Measurements from ENCODE around the gene CAMK2A.

CAMK2A gene

DNA sequence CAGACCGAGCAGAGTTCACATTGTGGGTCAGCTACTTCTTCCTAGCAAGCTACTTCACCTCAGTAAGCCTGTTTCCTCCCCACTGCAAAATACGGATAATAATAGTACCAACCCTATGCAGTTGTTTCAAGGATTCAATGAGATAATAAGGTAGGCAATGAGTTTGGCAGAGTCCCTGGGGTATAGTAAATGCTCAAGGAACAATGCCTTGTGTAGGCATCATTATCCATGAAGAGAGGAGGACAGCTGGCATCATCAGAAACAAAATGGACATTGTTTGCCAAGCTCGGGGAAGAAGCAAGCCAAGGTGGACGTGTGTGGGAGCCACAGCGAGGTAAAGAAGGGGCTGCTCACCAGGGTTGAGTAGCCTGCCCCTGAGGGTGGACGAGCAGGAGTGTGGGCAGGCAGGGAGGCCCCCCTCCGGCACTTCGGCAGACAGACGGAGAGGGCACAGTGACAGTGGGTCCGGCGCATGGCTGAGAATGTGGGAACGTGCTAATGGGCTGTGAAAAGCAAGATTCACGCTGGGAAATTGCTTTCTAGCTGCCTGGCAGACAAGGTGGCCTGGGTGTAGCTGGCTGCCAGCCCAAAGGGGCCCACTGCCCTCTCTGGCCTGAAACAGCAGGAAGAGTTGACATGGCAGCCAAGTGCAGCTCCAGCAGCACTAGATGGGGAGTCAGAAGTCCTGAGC is 10.1 kb downstream of the CAMK2A start:
- TF ChIP-seq, protein P1, sequence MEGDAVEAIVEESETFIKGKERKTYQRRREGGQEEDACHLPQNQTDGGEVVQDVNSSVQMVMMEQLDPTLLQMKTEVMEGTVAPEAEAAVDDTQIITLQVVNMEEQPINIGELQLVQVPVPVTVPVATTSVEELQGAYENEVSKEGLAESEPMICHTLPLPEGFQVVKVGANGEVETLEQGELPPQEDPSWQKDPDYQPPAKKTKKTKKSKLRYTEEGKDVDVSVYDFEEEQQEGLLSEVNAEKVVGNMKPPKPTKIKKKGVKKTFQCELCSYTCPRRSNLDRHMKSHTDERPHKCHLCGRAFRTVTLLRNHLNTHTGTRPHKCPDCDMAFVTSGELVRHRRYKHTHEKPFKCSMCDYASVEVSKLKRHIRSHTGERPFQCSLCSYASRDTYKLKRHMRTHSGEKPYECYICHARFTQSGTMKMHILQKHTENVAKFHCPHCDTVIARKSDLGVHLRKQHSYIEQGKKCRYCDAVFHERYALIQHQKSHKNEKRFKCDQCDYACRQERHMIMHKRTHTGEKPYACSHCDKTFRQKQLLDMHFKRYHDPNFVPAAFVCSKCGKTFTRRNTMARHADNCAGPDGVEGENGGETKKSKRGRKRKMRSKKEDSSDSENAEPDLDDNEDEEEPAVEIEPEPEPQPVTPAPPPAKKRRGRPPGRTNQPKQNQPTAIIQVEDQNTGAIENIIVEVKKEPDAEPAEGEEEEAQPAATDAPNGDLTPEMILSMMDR (IDR thresholded peaks at IDR 0.05; ENCODE audit: unreplicated experiment in 3 of 3) = no peak
- Mint-ChIP-seq H3K27me3 (ENCODE audit: low read depth) (peaks cover 12% of the 10 kb centered on the region), H3K27ac (peak overlapping the region; percentile 80 to 95 (median 91)), H3K4me3 (no peak overlapping the region), H3K9me3 (no peaks in the 10 kb centered on the region), H3K36me3 (ENCODE audit: low read depth) (no peaks in the 10 kb centered on the region), H3K4me1 (peaks cover 63% of the 10 kb centered on the region)

DNA sequence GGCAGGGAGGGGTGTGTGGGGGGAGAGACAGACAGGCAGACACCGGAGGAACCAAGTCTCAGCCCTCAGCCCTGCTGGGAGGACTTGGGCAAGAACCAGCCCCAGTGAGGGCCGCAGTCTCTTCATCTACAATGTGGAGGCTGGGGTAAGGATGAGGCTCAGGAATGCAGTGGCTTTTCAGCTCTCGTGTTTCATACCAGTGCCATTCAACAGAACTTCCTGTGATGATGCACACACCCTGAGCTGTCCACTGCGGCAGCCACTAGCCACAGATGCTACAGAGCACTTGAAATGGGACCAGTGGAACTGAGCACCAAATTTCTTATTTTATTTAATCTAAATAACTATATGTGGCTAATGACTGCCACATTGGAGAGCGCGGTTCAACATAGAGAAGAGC is 10.7 kb downstream of the CAMK2A start:
- Mint-ChIP-seq H3K27ac (peak overlapping the region in 2 of 3 experiments; percentile 91 to 95), H3K4me3 (no peak overlapping the region), H3K36me3 (ENCODE audit: low read depth) (no peaks in the 10 kb centered on the region), H3K9me3 (no peaks in the 10 kb centered on the region), H3K4me1 (peaks cover 60% of the 10 kb centered on the region), H3K27me3 (ENCODE audit: low read depth) (peaks cover 10% of the 10 kb centered on the region)
- TF ChIP-seq, protein P1 (IDR thresholded peaks at IDR 0.05; ENCODE audit: unreplicated experiment in 3 of 3) = no peak

DNA sequence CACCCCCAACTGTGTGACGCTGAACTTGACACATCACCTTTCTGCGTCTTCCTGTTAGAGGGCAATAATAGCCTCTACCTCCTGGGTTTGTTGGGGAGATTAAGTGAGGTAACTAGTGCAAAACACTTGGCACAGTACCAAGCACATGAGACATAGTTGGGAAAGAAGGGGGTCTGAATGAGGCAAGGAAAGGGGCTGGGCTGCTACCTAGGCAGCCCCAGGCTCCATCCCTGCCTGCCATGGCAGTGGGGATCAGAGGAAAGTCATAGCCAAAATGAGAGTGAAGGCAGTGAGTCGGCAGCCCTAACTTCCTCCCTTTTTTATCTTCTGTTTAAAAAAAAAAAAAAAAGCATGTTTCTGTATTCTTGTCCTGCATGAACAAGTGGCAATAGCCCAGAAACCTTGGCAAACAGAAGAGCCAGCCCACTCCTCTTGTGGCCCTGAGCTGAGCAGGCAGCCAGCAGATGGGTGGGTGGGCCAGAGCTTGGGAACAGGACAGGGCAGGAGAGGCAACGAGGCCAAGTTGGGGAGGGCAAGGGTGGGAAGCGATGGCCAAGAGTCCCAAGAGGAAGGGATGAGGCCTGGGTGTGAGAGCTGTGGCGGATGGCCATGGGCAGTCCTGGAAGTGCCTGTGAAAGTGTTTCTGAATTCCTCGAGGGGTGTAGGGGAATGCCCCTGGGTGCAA is 11.4 kb downstream of the CAMK2A start:
- H3K9me3 Mint-ChIP-seq = no peaks in the 10 kb centered on the region
- H3K27ac Mint-ChIP-seq = peak overlapping the region in 2 of 3 experiments; percentile 91 to 95
- peaks cover 8% of the 10 kb centered on the region for H3K27me3 Mint-ChIP-seq (ENCODE audit: low read depth)
- TF ChIP-seq, protein P1 (IDR thresholded peaks at IDR 0.05; ENCODE audit: unreplicated experiment in 3 of 3) = no peak
- H3K4me1 Mint-ChIP-seq = peaks cover 57% of the 10 kb centered on the region
- no peaks in the 10 kb centered on the region for H3K36me3 Mint-ChIP-seq (ENCODE audit: low read depth)
- H3K4me3 Mint-ChIP-seq = no peak overlapping the region

DNA sequence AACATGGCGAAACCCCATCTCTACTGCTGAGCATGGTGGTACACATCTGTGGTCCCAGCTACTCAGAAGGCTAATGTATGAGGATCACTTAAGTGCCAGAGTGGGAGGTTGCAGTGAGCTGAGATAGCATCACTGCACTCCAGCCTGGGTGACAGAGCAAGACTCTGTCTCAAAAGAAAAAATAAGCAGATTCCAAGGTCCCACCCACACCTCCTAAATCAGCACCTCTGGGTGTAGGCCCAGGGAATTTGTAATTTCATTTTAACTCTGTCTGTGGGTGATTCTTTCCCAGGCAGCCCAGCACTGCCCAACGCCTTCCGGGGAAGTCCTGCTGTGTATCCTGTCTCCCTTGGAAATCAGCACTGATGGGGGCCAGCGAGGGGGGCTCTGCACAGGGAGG is 12.5 kb downstream of the CAMK2A start:
- Mint-ChIP-seq H3K27ac (peak overlapping the region in 1 of 3 experiments; percentile 54), H3K9me3 (no peaks in the 10 kb centered on the region), H3K27me3 (ENCODE audit: low read depth) (peaks cover 16% of the 10 kb centered on the region), H3K36me3 (ENCODE audit: low read depth) (no peaks in the 10 kb centered on the region), H3K4me1 (peaks cover 52% of the 10 kb centered on the region), H3K4me3 (no peak overlapping the region)
- TF ChIP-seq, protein P1 (IDR thresholded peaks at IDR 0.05; ENCODE audit: unreplicated experiment in 3 of 3) = no peak

DNA sequence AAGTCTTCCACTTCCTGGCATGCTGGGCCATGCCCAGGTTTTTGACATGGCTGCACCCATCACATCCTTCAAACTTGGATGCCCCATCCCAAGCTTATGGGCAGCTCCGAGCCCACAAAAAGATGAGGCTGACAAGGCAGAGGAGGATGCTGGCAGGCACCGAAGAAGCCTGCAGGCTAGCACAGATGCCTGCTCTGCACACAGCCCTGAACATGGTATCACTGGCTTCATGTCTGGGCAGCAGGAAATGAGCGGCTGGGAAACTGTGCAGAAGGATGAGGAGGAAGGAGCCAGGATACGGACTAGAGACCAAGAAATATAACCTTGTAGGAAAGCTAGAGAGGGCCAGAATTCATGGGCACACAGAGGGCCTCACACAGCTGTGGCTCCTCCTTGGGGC is 14.8 kb downstream of the CAMK2A start:
- Mint-ChIP-seq H3K9me3 (no peaks in the 10 kb centered on the region), H3K27me3 (ENCODE audit: low read depth) (peaks cover 16% of the 10 kb centered on the region), H3K4me1 (peaks cover 33% of the 10 kb centered on the region), H3K27ac (no peak overlapping the region), H3K36me3 (ENCODE audit: low read depth) (no peaks in the 10 kb centered on the region), H3K4me3 (no peak overlapping the region)
- TF ChIP-seq, protein P1 (IDR thresholded peaks at IDR 0.05; ENCODE audit: unreplicated experiment in 3 of 3) = no peak

Data from nephron (organoid).